GM21528 (cell line): ENCODE data around the gene KRT3.

Source experiments
- ATAC-seq: cut with Tn5 transposase; IDR thresholded peaks from one replicate; pipeline ENCODE4 v1.9.1; 2021; ENCODE audit warnings: mild to moderate bottlenecking, moderate library complexity; ENCODE audit not compliant: unreplicated experiment, low FRiP score

Gene KRT3

DNA sequence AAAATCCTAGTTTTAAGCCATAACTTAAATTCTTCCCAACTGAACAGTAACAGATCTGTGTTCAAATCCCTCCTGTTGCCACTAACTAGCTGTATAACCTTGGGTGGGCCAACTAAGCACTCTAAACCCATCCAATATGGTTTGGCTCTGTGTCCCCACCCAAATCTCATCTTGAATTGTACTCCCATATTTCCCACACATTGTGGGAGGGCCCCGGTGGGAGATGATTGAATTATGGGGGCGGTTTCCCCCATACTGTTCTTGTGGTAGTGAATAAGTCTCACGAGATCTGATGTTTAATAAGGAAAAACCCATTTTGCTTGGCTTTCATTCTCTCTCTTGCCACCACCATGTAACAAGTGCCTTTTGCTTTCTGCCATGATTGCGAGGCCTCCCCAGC lies 19.2 kb upstream of the KRT3 start:
- no peak for ATAC-seq

DNA sequence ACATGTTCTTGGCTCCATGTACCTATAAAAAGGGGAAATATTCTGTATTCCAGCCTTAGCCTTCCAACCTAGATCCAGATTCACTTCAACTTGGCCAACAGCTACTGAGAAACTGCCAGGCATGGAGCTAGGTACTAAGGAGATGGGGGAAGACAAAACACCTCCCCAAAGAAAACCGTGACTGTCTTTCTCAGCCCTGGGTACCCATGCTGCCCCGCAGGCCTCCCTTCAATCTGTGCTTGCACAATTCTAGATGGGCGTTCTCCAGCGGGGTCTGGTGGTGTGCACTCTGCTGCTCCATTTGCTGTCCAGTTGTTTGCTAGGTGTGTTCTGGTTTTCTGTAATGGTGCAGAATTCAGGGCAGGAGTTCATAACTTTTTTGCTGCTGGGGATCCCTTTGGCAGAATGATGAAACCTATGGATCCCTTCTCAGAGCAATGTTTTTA lies 18.8 kb upstream of the KRT3 start:
- ATAC-seq, result no peak

DNA sequence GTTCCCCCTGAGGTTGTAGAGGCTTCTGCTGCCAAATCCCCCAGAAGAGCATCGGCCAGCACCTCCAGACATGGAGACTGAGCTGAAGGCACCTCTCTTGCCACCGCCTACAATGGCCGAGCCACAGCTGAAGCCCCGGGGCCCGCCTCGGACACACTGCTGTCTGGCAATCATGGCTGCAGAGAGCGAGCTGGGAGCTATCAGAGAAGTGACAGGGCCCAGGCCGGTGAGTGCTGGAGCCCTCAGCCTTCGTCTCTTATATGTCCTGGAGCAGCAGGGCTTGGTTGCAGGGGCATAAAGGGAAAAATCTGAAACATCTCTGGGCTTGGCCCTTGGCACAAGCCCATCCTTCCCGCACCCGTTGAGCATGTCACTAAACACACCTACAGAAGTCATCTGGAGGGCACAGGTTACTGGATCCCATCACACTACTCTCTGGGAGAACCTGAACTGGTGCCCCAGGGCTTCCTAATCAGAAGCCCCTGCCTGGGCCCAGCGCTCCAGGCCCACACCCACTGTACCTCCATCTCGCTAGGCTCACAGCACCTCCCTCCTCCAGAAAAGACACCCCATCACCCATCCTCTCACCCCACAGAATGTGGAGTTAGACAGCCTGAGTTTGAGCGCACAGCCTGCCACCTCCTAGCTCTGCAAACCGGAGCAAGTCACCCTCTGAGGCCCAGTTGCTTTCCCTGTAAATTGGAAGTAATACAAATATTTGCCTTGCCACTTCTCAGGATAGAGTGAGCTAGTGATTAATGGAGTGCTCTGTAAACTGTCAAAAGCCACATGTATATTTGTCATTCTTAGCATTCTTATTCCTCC lies 18.2 kb upstream of the KRT3 start, which contains the start of gene KRT4:
TSS of gene KRT4 (minus strand) at position 232 of the 825 bp plus-strand sequence. CDS start at position 174, 58 bp downstream.
- no peak for ATAC-seq

DNA sequence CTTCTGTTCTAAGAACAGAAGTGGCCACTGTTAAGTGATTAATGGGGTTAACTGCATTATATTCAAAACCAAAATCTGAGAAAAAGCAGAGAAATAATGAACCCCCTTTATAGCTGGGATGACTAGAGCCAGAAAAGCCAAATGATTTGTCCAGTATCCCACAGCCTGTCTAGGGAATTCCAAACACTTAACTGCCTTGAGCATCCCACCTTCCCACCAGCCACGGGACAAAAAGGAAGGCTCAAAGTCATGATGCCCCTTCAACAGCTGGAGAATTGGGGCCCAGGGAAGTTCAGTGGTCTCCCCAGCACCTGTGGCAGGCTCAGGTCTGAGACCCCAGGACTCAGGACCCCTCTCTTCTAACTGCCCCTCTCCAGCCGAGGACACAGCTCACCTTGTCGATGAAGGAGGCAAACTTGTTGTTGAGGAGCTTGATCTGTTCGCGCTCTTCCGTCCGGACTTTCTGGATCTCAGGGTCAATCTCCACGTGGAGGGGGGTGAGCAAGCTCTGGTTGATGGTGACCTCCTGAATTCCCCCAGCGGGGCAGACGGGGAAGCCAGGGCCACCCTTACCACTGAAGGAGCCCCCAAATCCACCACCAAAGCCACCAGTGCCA lies 17.4 kb upstream of the KRT3 start:
- no peak for ATAC-seq

DNA sequence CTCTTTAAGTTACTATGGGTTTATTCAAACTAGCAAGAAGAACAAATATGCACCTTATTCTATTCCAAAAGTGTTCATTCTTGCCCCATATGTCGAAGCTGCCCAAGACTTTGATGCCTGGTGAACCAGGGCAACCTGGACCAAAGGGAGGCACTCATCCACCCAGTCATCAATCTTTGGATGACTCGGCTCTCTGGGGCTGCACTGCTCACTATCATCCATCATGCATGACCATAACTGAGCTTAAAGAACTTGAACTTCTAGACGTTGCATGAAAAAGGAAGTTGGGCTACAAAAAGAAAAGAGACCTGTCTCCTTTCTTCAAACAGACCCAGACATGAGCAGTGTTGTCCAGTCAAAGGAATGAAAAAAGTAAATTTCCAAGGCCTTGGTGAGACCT lies 16.8 kb upstream of the KRT3 start:
- ATAC-seq, result no peak

DNA sequence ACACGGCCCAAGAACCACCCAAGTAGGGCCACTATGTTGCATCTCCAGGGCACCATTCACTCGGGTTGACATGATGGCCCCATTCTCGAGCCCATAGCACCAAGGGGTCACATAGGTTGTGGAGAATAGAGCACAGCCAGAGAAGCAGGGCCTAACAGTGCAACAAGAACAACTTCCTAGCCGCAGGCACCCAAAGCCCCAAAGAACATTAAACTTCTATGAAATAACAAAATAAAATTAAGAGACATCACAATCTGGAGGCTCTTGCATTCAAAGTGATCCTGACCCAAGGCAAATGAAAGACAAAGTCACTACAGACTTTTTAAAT lies 16.1 kb upstream of the KRT3 start:
- ATAC-seq, result no peak

DNA sequence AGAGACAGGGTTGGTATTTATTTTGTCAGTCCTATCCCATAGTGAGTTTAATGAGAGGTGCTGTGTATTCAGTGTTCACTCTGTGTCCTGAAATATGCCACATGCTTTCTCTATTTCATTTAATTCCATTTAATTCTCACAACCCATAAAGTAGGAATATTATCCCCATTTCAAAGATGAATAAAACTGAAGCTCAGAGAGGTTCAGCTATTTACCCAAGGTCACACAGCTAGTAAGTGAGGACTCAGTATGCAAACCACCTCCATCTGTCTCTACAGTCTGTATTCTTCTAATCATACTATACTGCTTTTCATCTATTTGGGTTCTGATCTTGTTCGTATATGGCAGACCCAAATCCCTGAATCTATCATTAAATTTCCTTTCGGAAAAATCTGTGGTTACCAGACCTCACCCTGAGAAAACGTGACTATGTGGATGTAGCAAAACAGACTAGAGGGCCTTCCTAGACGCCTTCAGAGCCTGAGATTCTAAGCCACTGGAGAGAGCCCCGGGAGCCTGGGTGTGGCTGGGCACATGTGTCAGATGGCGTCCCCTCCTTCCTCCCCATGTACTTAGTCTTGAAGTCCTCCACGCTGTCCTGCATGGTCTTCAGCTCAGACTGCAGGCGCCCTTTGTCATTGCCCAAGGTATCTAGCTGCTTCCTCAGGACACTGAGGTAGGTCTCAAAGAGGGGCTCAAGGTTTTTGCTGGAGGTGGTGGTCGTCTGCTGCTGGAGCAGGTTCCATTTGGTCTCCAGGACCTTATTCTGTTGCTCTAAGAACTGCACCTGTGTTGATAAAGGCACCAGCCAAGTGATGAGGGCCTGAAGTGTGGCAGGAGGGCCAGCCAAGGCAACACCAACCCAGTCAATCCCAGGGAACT lies 15.5 kb upstream of the KRT3 start:
- no peak for ATAC-seq

DNA sequence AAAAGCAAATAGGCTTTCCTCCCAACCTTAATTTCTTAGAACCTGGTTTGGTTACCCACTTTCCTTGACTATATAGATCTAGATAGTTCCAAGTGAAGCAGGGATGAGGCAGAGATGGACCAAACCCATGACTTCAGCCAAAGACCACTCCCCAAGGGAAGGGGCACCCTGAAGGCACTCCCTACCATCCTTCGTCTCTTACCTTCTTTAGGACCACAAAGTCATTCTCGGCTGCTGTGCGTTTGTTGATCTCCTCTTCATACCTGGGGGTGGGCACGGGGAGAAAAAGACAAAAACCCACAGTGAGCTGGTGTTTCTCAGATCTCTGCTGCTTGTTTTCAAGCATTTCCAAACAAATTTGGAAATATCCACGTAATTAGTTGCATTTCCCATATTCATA lies 14.6 kb upstream of the KRT3 start:
- no peak for ATAC-seq

DNA sequence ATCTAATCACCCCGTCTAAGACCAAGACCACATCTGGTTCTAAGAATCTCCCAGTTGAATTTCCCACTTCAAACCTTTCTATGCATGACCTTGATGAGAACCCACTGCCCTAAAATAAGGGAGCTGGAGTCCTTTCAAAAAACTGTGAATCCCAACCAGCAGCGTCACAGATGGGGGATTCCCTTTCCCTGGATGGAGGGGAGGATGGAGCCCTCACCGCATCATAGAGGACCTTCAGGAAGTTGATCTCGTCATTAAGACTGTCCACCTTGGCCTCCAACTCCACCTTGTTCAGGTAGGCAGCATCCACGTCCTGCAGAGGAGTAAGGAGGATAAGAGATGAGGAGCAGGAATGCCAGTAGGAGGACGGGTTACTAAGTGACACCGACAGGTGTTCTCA lies 13.2 kb upstream of the KRT3 start:
- ATAC-seq, result no peak

DNA sequence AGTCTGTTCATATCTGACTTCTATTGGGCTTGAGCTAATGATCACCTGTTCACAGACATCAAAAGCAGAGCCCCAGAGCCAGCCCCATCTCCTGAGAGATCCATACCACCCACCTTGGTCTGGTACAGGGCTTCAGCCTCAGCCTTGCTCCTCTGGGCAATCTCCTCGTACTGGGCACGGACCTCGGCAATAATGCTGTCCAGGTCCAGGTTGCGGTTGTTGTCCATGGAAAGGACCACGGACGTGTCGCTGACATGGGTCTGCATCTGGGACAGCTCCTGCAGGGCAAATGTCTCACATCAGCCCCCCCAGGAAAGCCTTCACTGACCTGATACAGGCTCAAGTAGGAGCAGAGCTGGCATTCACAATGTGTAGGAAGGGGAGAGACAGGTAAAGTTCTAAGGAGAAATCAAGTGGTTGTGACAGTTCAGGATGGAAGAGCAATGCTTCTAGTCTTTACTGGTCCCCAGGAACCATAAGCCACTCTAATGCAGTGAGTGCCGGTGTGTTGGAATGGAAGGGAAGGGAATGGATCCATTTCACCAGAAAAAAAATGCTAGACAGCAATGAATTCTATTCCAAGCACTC lies 12.8 kb upstream of the KRT3 start:
- no peak for ATAC-seq

DNA sequence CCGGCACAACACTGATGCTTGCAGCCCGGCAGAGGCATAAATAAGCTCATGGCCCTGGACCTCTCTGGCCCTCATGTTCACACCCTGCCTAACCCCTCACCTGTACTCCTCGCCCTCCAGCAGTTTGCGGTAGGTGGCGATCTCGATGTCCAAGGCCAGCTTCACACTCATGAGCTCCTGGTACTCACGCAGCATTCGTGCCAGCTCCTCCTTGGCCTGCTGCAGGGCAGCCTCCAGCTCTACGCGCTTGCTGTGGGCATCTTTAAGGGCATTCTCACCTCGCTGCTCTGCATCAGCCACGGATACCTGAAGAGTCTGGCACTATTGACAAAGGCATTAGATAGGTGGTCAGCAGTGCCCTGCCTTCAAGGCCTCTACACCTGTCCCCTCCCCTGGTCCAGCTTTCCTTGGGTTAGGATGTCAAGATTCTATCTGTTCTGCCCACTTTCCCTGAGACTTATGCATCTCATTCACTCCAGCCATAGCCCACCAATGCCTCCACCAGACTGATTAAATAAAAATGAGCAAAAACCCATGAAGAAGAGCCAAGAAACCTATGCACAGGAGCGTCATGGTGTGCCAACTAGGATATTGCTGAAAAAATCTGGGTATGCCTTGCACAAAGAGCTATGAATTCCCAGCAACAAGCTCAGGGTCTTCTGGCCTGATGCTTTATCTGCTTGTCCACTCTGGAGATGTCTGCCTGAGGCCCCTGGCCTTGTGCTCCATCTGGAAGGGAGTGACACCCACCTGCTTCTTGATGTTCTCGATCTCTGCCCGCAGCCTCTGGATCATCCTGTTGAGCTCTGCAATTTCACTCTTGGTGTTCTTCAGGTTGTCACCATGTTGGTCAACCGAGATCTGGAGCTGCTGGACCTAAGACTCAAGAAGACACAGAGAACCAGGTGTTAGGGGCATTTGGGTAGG lies 11.9 kb upstream of the KRT3 start:
- ATAC-seq, result no peak

DNA sequence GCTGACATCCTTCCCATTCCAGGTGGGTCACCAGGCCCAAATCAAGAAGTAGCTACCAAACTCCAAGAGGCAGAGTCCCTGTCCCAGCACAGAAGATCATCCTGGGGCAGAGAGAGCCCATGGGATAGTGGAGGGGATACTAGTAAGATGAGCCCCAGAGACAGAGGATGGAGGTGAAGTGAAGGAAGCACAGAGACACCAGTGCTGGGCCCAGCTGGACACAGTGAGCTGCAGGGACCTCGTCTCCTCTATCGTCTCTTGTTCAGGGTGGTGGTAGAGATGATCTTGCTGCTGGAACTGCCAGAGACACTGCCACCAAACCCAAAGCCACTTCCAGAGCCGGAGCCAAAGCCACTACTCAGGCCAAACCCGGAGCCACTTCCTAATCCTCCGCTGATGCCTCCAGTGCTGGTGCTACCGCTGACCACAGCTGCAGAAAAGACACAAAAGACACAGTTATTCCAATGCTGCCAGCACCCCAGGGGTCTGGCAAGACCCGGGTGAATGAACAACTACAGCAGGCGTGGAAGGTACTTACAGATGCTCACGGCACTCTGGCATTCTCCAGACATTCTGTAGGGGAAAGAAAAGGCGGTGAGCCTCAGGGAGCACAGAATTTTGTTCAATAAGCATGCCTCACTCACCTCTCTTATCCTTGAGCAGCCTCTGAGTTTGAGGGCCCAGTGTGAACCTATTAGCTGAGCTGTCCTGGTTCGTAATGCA lies 11.1 kb upstream of the KRT3 start:
- no peak for ATAC-seq

DNA sequence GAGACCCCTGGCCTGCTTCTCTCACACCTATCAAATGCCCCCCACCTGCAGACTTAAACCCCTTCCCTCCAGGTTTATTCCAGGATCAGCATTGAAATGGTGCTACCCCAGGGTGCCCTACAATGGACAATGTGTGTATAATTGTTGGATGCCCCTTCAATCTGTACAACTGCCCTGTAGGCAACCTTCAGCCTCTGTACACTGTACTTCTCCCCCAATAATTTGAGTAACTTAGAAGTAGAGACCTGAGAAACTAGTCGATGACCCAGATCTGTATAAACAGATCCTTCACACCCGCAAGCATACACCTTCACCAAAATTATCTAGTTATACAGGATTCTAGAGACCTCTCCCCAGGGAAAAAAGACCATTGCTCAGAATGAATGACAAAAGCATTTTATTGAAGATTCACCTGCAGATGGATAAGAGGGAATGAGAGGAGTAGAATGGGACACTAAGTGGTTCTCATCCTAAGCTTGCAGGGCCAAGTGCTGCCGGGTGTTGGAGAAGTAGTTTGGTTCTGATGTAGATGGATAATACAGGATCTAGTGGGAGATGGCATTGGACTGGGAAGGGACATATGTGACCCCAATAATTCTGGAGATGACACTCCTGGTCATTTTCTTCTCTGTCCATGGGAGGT lies 10.4 kb upstream of the KRT3 start:
- ATAC-seq, result no peak

DNA sequence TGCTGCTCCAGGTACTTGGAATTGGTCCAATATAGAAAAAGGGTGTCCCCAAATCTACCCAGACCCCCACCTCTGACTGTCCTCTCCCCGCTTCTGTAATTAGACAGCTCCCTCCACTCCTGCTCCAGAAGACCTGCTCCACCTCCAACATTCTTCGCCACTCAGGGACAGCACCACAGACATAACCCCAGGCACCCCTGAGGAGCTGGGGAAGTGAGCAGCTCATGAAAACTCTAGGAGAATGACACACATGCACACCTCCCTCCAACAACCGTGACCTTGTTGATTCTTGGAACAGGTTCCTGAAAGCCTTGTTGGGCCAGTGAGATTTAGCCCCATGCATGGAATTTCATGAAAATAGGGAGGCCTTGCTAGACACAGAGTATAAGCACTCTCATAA lies 9.8 kb upstream of the KRT3 start:
- ATAC-seq, result no peak

DNA sequence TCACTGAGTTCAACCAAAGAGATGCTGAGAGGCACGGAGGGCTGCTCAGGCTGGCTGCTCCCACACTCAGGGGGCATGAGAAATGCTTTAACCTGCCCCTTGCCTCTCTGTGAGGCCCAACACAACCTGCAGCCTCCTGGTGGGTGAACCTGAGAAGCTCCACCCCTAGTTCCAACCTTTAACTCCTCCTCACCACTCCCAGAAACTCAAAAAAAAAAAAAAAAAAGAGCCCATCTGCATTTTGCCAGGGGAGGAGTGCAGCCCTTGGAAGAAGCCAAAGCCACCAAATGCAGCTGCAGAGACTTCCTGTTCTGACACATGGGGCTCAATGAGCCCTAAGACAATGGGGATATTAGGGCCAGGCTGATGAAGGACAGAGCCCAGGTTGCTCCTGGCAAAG lies 9.1 kb upstream of the KRT3 start:
- no peak for ATAC-seq

DNA sequence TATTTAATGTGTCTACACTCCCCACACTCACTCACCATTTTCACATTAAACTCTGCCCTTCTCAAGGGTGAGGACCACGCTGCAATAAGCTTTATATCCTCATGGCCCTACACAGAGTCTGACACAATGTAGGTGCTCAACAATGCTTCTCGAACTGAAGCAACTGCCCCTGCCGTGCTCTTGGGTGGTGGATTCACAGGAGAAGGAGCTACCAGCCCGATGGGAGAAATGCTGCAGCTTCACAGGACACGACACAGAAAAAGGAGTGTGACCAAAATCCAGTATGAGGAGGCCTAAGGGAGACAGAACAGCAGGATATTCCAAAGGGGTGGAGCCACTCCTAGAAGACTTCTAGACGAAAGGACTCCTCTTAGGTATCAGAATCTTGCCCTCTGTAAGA lies 6.5 kb upstream of the KRT3 start:
- no peak for ATAC-seq

DNA sequence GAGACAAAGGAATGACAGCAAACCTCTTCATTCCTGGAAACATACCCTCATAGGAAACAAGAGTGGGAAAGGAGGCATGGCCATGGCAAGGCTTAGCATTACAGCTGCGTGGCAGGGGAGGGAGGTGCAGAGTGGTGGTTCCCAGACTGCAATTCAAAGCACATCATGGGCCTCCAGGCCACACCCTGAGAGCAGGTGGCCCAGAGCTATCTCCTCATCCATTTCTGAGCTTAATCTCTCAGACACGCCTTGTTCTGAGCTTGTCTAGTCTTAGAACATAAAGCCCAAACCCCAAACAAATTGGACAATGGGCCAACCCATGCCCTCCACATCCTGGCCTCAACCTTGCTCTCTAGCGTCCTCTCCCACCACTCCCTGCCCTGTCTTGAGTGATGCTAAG lies 5.9 kb upstream of the KRT3 start:
- no peak for ATAC-seq

DNA sequence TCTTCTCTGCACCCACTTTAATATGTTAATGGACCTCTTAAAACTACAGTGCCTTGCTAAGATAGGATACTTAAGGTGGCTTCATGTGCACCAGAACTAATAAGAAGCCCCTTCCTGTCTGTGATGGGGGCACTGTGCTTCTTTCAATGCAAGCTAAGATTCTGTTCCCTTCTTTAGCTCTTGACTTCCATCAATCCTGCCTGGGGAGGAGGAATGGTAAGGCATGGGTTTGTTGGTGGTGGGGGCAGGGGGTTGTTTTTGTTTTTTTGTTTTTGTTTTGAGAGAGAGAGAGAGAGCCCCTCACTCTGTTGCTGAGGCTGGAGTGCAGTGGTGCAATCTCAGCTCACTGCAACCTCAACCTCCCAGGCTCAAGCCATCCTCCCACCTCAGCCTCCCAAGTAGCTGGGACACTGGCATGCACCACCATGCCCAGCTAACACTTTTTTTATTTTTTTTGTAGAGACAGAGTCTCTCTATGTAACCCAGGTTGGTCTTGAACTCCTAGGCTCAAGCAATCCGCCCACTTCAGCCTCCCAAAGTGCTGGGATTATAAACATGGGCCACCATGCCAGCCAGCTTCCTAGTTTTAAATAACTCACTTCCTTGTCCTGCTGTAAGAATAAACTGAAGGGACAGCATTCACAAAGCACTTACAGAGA lies 4.5 kb upstream of the KRT3 start:
- ATAC-seq, result no peak
